ENCODE data around the gene HIVEP3. TPM values are rescaled to one million over a fixed set of nuclear protein-coding genes. Genes with fewer than 3 reads are reported as not detected.

Gene HIVEP3
- total RNA-seq, 1 experiment from 2014 or later, result 1.2 TPM

DNA sequence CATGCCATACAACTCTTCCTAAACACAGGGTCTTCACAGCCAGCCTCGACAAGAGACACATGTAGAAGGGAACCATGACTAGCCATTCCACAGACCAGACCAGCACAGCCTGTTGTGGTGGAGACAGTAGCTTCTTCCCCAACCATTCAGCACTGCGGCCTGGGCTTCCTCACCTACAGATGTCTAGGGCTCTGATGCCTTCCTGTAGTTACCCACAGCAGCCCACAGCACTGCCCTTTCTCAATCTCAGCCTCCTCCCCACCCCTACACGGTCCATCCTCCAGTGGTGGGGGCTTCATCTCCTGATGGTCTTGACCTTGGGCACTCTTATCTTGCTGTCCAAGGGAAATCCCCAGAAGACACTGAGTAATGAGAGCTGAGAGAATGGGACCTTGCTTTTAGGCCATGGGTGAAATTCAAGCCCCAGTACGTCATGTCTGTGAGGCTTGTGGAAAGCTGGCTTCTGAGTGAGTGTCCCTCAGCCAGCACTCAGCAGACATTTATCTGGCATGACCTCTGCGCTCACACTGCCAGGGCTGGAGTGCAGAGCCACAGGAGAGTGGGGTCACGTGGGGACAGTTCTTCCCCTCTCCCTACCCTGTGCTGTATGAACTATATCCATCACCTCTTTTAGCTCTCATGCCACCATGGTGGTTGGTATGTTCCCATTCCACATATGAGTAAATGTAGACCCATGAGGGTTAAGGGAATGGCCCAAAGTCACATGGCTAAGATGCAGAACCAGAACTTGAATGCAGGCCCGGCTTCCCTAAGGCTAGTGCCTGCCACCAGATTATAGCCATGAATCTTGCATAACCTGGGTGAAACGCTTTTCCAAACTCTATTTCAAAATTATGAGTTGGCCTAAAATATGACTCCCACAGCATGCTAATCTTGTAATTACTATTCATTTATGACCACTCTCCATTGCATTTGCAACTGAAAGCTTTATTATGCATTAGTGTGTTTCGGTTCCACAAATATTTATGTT, 104.7 kb downstream of the HIVEP3 start:
- H3K27ac Mint-ChIP-seq (ENCODE audit: low read depth, unreplicated experiment), result no peak overlapping the region
- no TSS peak for BruUV-seq (replicated peaks)
- H3K27me3 Mint-ChIP-seq (ENCODE audit: insufficient read depth, unreplicated experiment), result peaks cover 5% of the 10 kb centered on the region
- ChIA-PET CTCF (interaction anchor here (0.5 to 1.2 kb wide), 2 partner anchors 15 to 215 kb away, joined by 3 read pairs; no protein-coding TSS in a partner anchor), POLR2A (no interaction called here)
- H3K4me1 Mint-ChIP-seq (ENCODE audit: insufficient read depth, unreplicated experiment), result peaks cover 7% of the 10 kb centered on the region
- TF ChIP-seq, protein P1, sequence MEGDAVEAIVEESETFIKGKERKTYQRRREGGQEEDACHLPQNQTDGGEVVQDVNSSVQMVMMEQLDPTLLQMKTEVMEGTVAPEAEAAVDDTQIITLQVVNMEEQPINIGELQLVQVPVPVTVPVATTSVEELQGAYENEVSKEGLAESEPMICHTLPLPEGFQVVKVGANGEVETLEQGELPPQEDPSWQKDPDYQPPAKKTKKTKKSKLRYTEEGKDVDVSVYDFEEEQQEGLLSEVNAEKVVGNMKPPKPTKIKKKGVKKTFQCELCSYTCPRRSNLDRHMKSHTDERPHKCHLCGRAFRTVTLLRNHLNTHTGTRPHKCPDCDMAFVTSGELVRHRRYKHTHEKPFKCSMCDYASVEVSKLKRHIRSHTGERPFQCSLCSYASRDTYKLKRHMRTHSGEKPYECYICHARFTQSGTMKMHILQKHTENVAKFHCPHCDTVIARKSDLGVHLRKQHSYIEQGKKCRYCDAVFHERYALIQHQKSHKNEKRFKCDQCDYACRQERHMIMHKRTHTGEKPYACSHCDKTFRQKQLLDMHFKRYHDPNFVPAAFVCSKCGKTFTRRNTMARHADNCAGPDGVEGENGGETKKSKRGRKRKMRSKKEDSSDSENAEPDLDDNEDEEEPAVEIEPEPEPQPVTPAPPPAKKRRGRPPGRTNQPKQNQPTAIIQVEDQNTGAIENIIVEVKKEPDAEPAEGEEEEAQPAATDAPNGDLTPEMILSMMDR (IDR thresholded peaks at IDR 0.05; ENCODE audit: unreplicated experiment), result no peak
- H3K36me3 Mint-ChIP-seq (ENCODE audit: insufficient read depth, unreplicated experiment), result no peaks in the 10 kb centered on the region
- no peaks in the 10 kb centered on the region for H3K9me3 Mint-ChIP-seq (ENCODE audit: unreplicated experiment)
- intact Hi-C loops (cut with micrococcal nuclease), result loop anchor here (5.0 kb wide), 1 partner anchor 523 kb away; the partner anchor contains the start of gene FOXJ3
- H3K4me3 Mint-ChIP-seq (ENCODE audit: unreplicated experiment), result no peak overlapping the region
- no peak for DNase-seq (ENCODE audit: unreplicated experiment)

DNA sequence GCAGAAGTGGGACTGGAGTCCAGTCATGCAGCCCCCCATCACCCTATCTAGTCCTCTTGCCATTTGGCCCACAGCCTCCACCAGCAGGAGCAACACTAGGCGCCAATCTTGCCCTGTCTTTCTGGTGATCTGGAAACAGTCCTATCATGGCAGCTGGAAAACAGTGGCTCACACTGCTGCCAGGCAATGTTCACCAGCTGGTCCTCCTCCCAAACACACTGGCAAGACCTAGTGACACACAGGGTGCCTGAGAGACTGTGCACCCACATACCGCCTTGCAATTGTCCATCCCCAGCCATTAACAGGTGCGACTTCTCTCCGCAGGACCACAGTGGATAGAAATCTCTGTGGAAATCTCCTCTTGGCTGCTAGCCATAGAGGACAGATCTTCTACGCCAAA, 105.5 kb downstream of the HIVEP3 start:
- Mint-ChIP-seq H3K9me3 (ENCODE audit: unreplicated experiment) (no peaks in the 10 kb centered on the region), H3K27ac (ENCODE audit: low read depth, unreplicated experiment) (no peak overlapping the region), H3K4me1 (ENCODE audit: insufficient read depth, unreplicated experiment) (peaks cover 7% of the 10 kb centered on the region), H3K4me3 (ENCODE audit: unreplicated experiment) (no peak overlapping the region), H3K27me3 (ENCODE audit: insufficient read depth, unreplicated experiment) (no peaks in the 10 kb centered on the region), H3K36me3 (ENCODE audit: insufficient read depth, unreplicated experiment) (no peaks in the 10 kb centered on the region)
- intact Hi-C loops (cut with micrococcal nuclease), result loop anchor here (5.0 kb wide), 1 partner anchor 524 kb away; the partner anchor contains the start of gene FOXJ3
- POLR2A ChIA-PET, result no interaction called here
- CTCF ChIA-PET, result interaction anchor here (0.7 kb wide), 1 partner anchor 518 kb away, joined by 3 read pairs; no protein-coding TSS in a partner anchor
- TF ChIP-seq, protein P1 (IDR thresholded peaks at IDR 0.05; ENCODE audit: unreplicated experiment), result no peak
- no TSS peak for BruUV-seq (replicated peaks)
- DNase-seq (ENCODE audit: unreplicated experiment), result no peak

DNA sequence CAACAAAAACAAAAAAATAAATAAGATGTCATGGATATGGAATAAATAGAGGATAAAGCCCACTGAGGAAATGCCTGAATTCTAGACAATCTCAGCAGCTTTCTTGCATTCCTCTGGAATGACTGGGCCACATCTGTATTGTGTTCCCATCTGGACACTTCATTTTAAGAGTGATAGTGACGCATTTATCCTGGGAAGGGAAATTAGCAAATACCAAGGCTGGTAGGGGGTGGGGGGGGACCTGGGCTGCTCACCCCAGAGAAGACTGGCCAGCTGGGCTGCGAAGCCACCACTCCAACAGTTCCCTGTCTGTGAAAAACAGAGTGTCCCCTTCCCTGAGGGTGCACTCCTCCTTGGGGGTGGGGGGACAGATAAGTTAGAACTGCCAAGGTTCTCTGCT, 106.3 kb downstream of the HIVEP3 start:
- H3K27me3 Mint-ChIP-seq (ENCODE audit: insufficient read depth, unreplicated experiment), result no peaks in the 10 kb centered on the region
- intact Hi-C loops (cut with micrococcal nuclease), result loop anchor here (1.0 to 5.0 kb wide), 4 partner anchors 79 to 525 kb away; partner anchors contain the start of gene FOXJ3
- H3K27ac Mint-ChIP-seq (ENCODE audit: low read depth, unreplicated experiment), result no peak overlapping the region
- H3K4me1 Mint-ChIP-seq (ENCODE audit: insufficient read depth, unreplicated experiment), result peaks cover 7% of the 10 kb centered on the region
- H3K36me3 Mint-ChIP-seq (ENCODE audit: insufficient read depth, unreplicated experiment), result no peaks in the 10 kb centered on the region
- peak; percentile 46 for DNase-seq (ENCODE audit: unreplicated experiment)
- no TSS peak for BruUV-seq (replicated peaks)
- no peak overlapping the region for H3K4me3 Mint-ChIP-seq (ENCODE audit: unreplicated experiment)
- TF ChIP-seq, protein P1 (IDR thresholded peaks at IDR 0.05; ENCODE audit: unreplicated experiment), result no peak
- ChIA-PET CTCF (interaction anchor here (0.6 to 1.6 kb wide), 5 partner anchors 25 to 239 kb away, joined by 3 to 5 read pairs (median 3); no protein-coding TSS in a partner anchor), POLR2A (no interaction called here)
- H3K9me3 Mint-ChIP-seq (ENCODE audit: unreplicated experiment), result no peaks in the 10 kb centered on the region

DNA sequence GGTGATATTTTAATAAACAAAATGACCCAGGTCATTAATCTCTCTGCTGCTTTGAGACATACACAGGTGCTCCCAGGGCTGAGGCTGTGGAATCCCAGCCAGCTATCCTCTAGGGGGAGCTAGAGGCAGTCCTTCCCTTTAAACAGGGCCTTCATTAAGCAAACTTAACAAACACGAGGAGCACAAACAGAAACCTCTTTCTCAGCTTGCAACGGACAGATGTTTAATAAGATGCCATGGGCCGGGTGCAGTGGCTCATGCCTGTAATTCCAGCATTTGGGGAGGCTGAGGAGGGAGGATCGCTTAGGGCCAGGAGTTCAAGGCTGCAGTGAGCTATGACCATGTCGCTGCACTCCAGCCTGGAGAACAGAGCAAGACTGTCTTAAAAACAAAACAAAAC, 106.7 kb downstream of the HIVEP3 start:
- peak; percentile 79 for DNase-seq (ENCODE audit: unreplicated experiment)
- BruUV-seq (replicated peaks), result no TSS peak
- TF ChIP-seq, protein P1 (IDR thresholded peaks at IDR 0.05; ENCODE audit: unreplicated experiment), result peak; percentile 59
- ChIA-PET CTCF (interaction anchor here (0.6 to 1.6 kb wide), 5 partner anchors 25 to 238 kb away, joined by 3 to 5 read pairs (median 3); no protein-coding TSS in a partner anchor), POLR2A (no interaction called here)
- Mint-ChIP-seq H3K27me3 (ENCODE audit: insufficient read depth, unreplicated experiment) (no peaks in the 10 kb centered on the region), H3K9me3 (ENCODE audit: unreplicated experiment) (no peaks in the 10 kb centered on the region), H3K27ac (ENCODE audit: low read depth, unreplicated experiment) (no peak overlapping the region), H3K36me3 (ENCODE audit: insufficient read depth, unreplicated experiment) (no peaks in the 10 kb centered on the region), H3K4me3 (ENCODE audit: unreplicated experiment) (no peak overlapping the region), H3K4me1 (ENCODE audit: insufficient read depth, unreplicated experiment) (peaks cover 7% of the 10 kb centered on the region)
- intact Hi-C loops (cut with micrococcal nuclease), result loop anchor here (1.0 to 5.0 kb wide), 4 partner anchors 79 to 525 kb away; partner anchors contain the start of gene FOXJ3

All from MCF 10A (cell line).